ENCODE measurements around the gene IL21. TPM values are rescaled to one million over a fixed set of nuclear protein-coding genes. Genes with fewer than 3 reads are reported as not detected.

The IL21 gene
- total RNA-seq, 1 experiment from 2014 or later, result not detected

- H3K27me3 Mint-ChIP-seq (ENCODE audit: low read depth), result no peaks in the 10 kb centered on the region; the same call in 1 of the 2 replicates
- DNase-seq (ENCODE audit: low spot score) (no peak), ATAC-seq (no peak)
- ChIA-PET CTCF (no interaction called here), POLR2A (no interaction called here)
- H3K4me1 Mint-ChIP-seq, result no peaks in the 10 kb centered on the region
- 0 out of 2 replicates have a peak, but pooled peaks cover 3% of the 10 kb centered on the region for H3K9me3 Mint-ChIP-seq
- H3K4me3 Mint-ChIP-seq, result no peak overlapping the region
- TF ChIP-seq NFYB (CRISPR knock-in tag; conservative IDR thresholded peaks at IDR 0.05; ENCODE audit: low read depth) (no peak), ZNF532 (CRISPR knock-in tag; IDR thresholded peaks at IDR 0.05; ENCODE audit: borderline replicate concordance) (no peak), ZNF512 (CRISPR knock-in tag; IDR thresholded peaks at IDR 0.05; ENCODE audit: borderline replicate concordance) (no peak), PRRX2 (CRISPR knock-in tag; IDR thresholded peaks at IDR 0.05) (no peak), FOXP4 (CRISPR knock-in tag; IDR thresholded peaks at IDR 0.05) (no peak), PRDM15 (CRISPR knock-in tag; IDR thresholded peaks at IDR 0.05) (no peak), GRHL2 (CRISPR knock-in tag; IDR thresholded peaks at IDR 0.05; ENCODE audit: insufficient replicate concordance, severe bottlenecking) (no peak), IRF2 (CRISPR knock-in tag; IDR thresholded peaks at IDR 0.05; ENCODE audit: borderline replicate concordance, low read depth) (no peak)
- TF ChIP-seq, protein P1, sequence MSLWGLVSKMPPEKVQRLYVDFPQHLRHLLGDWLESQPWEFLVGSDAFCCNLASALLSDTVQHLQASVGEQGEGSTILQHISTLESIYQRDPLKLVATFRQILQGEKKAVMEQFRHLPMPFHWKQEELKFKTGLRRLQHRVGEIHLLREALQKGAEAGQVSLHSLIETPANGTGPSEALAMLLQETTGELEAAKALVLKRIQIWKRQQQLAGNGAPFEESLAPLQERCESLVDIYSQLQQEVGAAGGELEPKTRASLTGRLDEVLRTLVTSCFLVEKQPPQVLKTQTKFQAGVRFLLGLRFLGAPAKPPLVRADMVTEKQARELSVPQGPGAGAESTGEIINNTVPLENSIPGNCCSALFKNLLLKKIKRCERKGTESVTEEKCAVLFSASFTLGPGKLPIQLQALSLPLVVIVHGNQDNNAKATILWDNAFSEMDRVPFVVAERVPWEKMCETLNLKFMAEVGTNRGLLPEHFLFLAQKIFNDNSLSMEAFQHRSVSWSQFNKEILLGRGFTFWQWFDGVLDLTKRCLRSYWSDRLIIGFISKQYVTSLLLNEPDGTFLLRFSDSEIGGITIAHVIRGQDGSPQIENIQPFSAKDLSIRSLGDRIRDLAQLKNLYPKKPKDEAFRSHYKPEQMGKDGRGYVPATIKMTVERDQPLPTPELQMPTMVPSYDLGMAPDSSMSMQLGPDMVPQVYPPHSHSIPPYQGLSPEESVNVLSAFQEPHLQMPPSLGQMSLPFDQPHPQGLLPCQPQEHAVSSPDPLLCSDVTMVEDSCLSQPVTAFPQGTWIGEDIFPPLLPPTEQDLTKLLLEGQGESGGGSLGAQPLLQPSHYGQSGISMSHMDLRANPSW (CRISPR knock-in tag; conservative IDR thresholded peaks at IDR 0.05; ENCODE audit: low read depth), result no peak
- no peaks in the 10 kb centered on the region for H3K36me3 Mint-ChIP-seq
- no peak overlapping the region for H3K27ac Mint-ChIP-seq
These were observed 36.3 kb downstream of the IL21 start for GRCh38 chr4:122584519-122584918.

DNA sequence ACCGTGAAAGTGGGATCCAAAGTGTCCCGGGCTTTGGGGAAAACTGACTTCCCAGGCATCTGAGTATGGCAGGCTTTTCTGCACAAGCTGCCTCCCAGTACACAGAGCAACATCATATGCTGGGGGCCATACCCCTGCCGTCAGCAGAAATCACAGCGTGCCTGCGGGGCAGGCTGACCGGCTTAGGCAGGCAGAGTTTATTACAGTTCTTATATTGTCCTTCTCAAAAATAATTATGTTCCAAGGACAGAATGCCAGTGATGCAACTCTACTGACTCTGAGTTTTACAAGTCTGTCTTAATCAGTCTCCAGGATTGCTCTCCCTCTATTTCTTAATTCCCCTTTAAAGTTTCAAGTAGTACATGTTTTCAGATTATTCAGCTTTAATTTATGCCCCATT lies 37.0 kb downstream of the IL21 start:
- CTCF ChIA-PET, result interaction anchor here (0.6 kb wide), 1 partner anchor 133 kb away, joined by 3 read pairs; no protein-coding TSS in a partner anchor
- Mint-ChIP-seq H3K4me3 (no peak overlapping the region), H3K27me3 (ENCODE audit: low read depth) (no peaks in the 10 kb centered on the region; the same call in 1 of the 2 replicates), H3K9me3 (0 out of 2 replicates have a peak, but pooled peaks cover 3% of the 10 kb centered on the region), H3K27ac (no peak overlapping the region), H3K4me1 (no peaks in the 10 kb centered on the region), H3K36me3 (no peaks in the 10 kb centered on the region)
- ATAC-seq (no peak), DNase-seq (ENCODE audit: low spot score) (no peak)
- POLR2A ChIA-PET, result interaction anchor here (0.7 kb wide), 1 partner anchor 149 kb away, joined by 5 read pairs; no protein-coding TSS in a partner anchor
- TF ChIP-seq EMX1 (CRISPR knock-in tag; IDR thresholded peaks at IDR 0.05) (no peak), NFYB (CRISPR knock-in tag; conservative IDR thresholded peaks at IDR 0.05; ENCODE audit: low read depth) (no peak), USF1 (CRISPR knock-in tag; IDR thresholded peaks at IDR 0.05) (no peak), IRF2 (CRISPR knock-in tag; IDR thresholded peaks at IDR 0.05; ENCODE audit: borderline replicate concordance, low read depth) (no peak), RELA (CRISPR knock-in tag; IDR thresholded peaks at IDR 0.05; ENCODE audit: borderline replicate concordance) (no peak)
- TF ChIP-seq, protein P2, sequence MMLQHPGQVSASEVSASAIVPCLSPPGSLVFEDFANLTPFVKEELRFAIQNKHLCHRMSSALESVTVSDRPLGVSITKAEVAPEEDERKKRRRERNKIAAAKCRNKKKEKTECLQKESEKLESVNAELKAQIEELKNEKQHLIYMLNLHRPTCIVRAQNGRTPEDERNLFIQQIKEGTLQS (CRISPR knock-in tag; conservative IDR thresholded peaks at IDR 0.05), result no peak
- TF ChIP-seq, protein P3, sequence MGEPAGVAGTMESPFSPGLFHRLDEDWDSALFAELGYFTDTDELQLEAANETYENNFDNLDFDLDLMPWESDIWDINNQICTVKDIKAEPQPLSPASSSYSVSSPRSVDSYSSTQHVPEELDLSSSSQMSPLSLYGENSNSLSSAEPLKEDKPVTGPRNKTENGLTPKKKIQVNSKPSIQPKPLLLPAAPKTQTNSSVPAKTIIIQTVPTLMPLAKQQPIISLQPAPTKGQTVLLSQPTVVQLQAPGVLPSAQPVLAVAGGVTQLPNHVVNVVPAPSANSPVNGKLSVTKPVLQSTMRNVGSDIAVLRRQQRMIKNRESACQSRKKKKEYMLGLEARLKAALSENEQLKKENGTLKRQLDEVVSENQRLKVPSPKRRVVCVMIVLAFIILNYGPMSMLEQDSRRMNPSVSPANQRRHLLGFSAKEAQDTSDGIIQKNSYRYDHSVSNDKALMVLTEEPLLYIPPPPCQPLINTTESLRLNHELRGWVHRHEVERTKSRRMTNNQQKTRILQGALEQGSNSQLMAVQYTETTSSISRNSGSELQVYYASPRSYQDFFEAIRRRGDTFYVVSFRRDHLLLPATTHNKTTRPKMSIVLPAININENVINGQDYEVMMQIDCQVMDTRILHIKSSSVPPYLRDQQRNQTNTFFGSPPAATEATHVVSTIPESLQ (CRISPR knock-in tag; IDR thresholded peaks at IDR 0.05), result no peak
